ENCODE results near the gene AGFG2. TPM values are rescaled to one million over a fixed set of nuclear protein-coding genes. Genes with fewer than 3 reads are reported as not detected.

The AGFG2 gene
- total and polyA plus RNA-seq, 10 of the 15 experiments (the other 5 are each of a cell fraction or from before 2014, with no cell fraction given) = 0.90 to 71.5 (median 25.4) TPM

- TF ChIP-seq, protein P1, sequence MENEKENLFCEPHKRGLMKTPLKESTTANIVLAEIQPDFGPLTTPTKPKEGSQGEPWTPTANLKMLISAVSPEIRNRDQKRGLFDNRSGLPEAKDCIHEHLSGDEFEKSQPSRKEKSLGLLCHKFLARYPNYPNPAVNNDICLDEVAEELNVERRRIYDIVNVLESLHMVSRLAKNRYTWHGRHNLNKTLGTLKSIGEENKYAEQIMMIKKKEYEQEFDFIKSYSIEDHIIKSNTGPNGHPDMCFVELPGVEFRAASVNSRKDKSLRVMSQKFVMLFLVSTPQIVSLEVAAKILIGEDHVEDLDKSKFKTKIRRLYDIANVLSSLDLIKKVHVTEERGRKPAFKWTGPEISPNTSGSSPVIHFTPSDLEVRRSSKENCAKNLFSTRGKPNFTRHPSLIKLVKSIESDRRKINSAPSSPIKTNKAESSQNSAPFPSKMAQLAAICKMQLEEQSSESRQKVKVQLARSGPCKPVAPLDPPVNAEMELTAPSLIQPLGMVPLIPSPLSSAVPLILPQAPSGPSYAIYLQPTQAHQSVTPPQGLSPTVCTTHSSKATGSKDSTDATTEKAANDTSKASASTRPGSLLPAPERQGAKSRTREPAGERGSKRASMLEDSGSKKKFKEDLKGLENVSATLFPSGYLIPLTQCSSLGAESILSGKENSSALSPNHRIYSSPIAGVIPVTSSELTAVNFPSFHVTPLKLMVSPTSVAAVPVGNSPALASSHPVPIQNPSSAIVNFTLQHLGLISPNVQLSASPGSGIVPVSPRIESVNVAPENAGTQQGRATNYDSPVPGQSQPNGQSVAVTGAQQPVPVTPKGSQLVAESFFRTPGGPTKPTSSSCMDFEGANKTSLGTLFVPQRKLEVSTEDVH (IDR thresholded peaks at IDR 0.05; ENCODE audit: low read depth, partially characterized antibody) = no peak
- TF ChIP-seq FOXM1 (IDR thresholded peaks at IDR 0.05; ENCODE audit: low read depth, low read length) (0 out of 2 replicates have a peak, but pooled peaks have one; percentile 24), TBL1XR1 (IDR thresholded peaks at IDR 0.05; ENCODE audit: low read depth, low read length) (no peak), USF1 (IDR thresholded peaks at IDR 0.05; ENCODE audit: borderline replicate concordance, extremely low read length, insufficient read depth, low read depth, low read length) (peak; percentile 56), CBFB (IDR thresholded peaks at IDR 0.05; ENCODE audit: low read depth) (no peak), BMI1 (IDR thresholded peaks at IDR 0.05; ENCODE audit: borderline replicate concordance) (0 out of 2 replicates have a peak, but pooled peaks have one; percentile 42), ATF3 (IDR thresholded peaks at IDR 0.05; ENCODE audit: borderline replicate concordance, extremely low read depth, low read depth, low read length) (no peak), POLR2A (IDR thresholded peaks at IDR 0.05; ENCODE audit: low read depth, low read length) (peak; percentile 63), LARP7 (IDR thresholded peaks at IDR 0.05) (no peak), BCL11A (IDR thresholded peaks at IDR 0.05; ENCODE audit: low read depth, low read length) (no peak), KLF5 (IDR thresholded peaks at IDR 0.05; ENCODE audit: partially characterized antibody) (no peak), PML (IDR thresholded peaks at IDR 0.05; ENCODE audit: low read length) (no peak; the same call in 1 of the 2 replicates), FOXK2 (IDR thresholded peaks at IDR 0.05) (no peak), IRF4 (IDR thresholded peaks at IDR 0.05; ENCODE audit: low read depth, low read length) (no peak)
- TF ChIP-seq, protein P2, sequence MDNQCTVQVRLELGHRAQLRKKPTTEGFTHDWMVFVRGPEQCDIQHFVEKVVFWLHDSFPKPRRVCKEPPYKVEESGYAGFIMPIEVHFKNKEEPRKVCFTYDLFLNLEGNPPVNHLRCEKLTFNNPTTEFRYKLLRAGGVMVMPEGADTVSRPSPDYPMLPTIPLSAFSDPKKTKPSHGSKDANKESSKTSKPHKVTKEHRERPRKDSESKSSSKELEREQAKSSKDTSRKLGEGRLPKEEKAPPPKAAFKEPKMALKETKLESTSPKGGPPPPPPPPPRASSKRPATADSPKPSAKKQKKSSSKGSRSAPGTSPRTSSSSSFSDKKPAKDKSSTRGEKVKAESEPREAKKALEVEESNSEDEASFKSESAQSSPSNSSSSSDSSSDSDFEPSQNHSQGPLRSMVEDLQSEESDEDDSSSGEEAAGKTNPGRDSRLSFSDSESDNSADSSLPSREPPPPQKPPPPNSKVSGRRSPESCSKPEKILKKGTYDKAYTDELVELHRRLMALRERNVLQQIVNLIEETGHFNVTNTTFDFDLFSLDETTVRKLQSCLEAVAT (IDR thresholded peaks at IDR 0.05) = 0 out of 2 replicates have a peak, but pooled peaks have one; percentile 33
- TF ChIP-seq, protein P3, sequence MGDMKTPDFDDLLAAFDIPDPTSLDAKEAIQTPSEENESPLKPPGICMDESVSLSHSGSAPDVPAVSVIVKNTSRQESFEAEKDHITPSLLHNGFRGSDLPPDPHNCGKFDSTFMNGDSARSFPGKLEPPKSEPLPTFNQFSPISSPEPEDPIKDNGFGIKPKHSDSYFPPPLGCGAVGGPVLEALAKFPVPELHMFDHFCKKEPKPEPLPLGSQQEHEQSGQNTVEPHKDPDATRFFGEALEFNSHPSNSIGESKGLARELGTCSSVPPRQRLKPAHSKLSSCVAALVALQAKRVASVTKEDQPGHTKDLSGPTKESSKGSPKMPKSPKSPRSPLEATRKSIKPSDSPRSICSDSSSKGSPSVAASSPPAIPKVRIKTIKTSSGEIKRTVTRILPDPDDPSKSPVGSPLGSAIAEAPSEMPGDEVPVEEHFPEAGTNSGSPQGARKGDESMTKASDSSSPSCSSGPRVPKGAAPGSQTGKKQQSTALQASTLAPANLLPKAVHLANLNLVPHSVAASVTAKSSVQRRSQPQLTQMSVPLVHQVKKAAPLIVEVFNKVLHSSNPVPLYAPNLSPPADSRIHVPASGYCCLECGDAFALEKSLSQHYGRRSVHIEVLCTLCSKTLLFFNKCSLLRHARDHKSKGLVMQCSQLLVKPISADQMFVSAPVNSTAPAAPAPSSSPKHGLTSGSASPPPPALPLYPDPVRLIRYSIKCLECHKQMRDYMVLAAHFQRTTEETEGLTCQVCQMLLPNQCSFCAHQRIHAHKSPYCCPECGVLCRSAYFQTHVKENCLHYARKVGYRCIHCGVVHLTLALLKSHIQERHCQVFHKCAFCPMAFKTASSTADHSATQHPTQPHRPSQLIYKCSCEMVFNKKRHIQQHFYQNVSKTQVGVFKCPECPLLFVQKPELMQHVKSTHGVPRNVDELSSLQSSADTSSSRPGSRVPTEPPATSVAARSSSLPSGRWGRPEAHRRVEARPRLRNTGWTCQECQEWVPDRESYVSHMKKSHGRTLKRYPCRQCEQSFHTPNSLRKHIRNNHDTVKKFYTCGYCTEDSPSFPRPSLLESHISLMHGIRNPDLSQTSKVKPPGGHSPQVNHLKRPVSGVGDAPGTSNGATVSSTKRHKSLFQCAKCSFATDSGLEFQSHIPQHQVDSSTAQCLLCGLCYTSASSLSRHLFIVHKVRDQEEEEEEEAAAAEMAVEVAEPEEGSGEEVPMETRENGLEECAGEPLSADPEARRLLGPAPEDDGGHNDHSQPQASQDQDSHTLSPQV (IDR thresholded peaks at IDR 0.05) = no peak
- TF ChIP-seq, protein P4, sequence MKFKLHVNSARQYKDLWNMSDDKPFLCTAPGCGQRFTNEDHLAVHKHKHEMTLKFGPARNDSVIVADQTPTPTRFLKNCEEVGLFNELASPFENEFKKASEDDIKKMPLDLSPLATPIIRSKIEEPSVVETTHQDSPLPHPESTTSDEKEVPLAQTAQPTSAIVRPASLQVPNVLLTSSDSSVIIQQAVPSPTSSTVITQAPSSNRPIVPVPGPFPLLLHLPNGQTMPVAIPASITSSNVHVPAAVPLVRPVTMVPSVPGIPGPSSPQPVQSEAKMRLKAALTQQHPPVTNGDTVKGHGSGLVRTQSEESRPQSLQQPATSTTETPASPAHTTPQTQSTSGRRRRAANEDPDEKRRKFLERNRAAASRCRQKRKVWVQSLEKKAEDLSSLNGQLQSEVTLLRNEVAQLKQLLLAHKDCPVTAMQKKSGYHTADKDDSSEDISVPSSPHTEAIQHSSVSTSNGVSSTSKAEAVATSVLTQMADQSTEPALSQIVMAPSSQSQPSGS (IDR thresholded peaks at IDR 0.05; ENCODE audit: low read length) = no peak; the same call in 1 of the 2 replicates
These were observed 30.2 kb downstream of the AGFG2 start (continued) for GRCh38 chr7:100568896-100569844.

Measured in GM12878 (cell line).